GM12864 (cell line): ENCODE data around the gene PCK2.

Experiments
- DNase-seq: peaks from one replicate; pipeline ENCODE4 v3.0.0-alpha.2; 2011; ENCODE audit warnings: low read depth
- H3K4me3 ChIP-seq: 2 replicates; pipeline ENCODE4 v1.5.1; 2011; ENCODE audit warnings: mild to moderate bottlenecking, low read depth, low read length, control low read depth
- TF ChIP-seq, protein P1 (sequence below): IDR thresholded peaks from 2 replicates; pipeline ENCODE4 v1.5.1; 2011; ENCODE audit warnings: low read depth, mild to moderate bottlenecking, moderate library complexity, low read length, control low read depth, inconsistent platforms; ENCODE audit errors: missing control alignments

PCK2 gene

DNA sequence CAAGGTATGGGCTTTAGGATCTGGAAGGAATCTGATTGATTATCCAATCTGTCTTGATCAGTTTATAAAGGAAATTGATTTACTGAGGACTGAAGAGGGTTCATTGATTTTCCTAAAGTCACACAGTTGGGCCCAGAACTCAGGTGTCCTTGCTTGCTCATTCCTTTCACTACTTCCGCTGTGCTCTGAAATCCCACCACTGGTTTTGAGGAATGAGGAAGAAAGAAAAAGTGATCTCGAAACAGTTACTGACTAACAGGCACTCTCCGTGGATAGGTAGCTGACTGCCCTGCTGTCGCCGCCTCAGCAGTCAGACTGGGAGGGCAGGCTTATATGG is 36.2 kb downstream of the PCK2 start, which contains the start of gene FITM1:
FITM1 (plus strand) TSS at position 280 of the 337 bp plus-strand sequence. CDS start 905 bp downstream, outside the sequence.
- TF ChIP-seq, protein P1, sequence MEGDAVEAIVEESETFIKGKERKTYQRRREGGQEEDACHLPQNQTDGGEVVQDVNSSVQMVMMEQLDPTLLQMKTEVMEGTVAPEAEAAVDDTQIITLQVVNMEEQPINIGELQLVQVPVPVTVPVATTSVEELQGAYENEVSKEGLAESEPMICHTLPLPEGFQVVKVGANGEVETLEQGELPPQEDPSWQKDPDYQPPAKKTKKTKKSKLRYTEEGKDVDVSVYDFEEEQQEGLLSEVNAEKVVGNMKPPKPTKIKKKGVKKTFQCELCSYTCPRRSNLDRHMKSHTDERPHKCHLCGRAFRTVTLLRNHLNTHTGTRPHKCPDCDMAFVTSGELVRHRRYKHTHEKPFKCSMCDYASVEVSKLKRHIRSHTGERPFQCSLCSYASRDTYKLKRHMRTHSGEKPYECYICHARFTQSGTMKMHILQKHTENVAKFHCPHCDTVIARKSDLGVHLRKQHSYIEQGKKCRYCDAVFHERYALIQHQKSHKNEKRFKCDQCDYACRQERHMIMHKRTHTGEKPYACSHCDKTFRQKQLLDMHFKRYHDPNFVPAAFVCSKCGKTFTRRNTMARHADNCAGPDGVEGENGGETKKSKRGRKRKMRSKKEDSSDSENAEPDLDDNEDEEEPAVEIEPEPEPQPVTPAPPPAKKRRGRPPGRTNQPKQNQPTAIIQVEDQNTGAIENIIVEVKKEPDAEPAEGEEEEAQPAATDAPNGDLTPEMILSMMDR, result no peak
- DNase-seq, result no peak

DNA sequence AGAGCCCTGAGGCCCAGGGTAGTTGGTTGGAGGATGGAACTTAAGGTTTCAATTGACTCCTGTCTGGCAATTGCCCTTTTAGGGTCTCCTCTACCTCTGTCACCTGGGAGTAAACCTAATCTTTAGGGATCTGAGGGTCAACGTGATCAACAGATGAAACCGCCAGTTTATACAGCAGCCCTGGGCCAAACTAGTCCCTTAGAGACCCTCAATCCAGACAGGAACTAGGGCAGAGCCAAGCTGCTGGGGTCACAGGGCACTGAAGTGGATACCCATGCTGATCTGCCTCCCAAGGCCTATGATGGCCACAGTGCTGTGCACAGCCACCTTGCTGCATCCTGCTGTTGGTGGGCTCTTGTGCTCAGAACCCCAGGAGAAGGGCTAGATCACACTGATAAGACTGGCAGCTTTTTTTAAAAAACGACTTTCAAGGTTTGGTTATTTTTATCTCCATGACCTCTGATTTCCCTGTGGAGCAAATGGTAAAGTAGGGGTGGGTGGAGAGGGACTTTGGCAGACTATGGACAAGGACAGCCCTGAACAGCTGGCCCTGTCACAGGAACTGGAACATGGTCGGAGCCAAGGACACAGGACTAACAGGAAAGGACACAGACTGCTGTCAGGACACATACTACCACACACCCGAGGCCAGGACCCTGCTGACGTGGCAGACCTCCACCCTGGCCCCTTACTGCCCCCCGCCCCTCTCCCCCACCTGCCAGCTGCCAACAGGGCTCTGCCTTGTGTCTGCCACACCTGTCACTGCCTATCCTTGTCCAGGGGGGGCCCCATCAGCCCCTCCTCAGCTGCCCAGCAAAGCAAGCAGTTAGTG is 36.8 kb downstream of the PCK2 start:
- TF ChIP-seq, protein P1, result no peak
- no peak for DNase-seq

More for the DNA sequence above, 36.2 kb downstream of the PCK2 start, which contains the start of gene FITM1:
- no peak within 1 kb of the TSS for H3K4me3 ChIP-seq

DNA sequence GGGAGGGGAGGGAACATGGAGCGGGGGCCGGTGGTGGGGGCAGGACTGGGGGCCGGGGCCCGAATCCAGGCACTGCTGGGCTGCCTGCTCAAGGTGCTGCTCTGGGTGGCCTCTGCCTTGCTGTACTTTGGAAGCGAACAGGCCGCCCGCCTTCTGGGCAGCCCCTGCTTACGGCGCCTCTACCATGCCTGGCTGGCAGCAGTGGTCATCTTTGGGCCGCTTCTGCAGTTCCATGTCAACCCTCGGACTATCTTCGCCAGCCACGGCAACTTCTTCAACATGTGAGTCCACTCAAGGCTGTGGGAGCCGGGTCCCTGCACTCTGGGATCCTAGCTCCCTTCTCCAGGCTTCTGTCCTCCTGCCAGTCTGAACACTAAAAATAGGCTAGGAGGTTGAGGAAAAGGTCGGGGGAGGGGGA is 37.4 kb downstream of the PCK2 start:
- TF ChIP-seq, protein P1, result no peak
- DNase-seq, result no peak
- H3K4me3 ChIP-seq, result no peak overlapping the region

More for the DNA sequence above, 36.8 kb downstream of the PCK2 start:
- no peak overlapping the region for H3K4me3 ChIP-seq

DNA sequence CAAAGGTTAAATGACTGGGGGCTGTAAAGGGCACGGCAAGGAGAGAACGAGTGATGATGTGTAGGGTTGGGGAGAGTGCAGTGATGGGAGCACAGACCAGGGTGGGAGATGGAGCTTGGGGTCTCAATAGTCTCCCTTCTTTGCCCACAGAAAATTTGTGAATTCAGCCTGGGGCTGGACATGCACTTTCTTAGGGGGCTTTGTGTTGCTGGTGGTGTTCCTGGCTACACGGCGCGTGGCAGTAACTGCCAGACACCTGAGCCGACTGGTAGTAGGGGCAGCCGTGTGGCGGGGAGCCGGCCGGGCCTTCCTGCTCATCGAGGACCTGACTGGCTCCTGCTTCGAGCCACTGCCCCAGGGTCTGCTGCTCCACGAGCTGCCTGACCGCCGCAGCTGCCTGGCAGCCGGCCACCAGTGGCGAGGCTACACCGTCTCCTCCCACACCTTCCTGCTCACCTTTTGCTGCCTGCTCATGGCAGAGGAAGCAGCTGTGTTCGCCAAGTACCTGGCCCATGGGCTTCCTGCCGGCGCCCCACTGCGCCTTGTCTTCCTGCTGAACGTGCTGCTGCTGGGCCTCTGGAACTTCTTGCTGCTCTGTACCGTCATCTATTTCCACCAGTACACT is 38.1 kb downstream of the PCK2 start:
- no peak overlapping the region for H3K4me3 ChIP-seq
- no peak for DNase-seq
- TF ChIP-seq, protein P1, result no peak

DNA sequence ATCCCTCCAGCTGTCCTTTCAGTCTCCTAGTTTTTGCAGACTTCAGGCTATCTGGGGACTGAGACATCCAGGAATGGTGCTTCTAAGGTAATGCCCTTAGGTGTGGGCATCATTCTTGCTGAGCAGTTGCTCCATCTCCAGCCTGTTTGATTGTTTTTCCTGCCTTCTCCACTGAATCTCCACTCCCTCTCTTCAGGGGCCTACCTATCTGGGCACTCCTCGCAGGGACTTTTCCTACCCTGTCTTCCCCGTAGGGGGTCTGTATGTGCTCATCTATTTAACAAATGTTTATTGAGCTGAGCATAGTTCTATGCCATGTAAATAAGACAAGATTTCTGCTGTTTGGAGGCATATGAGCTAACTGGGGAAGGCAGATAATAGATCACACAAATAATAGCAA is 38.9 kb downstream of the PCK2 start:
- no peak overlapping the region for H3K4me3 ChIP-seq
- TF ChIP-seq, protein P1, result no peak
- DNase-seq, result no peak

DNA sequence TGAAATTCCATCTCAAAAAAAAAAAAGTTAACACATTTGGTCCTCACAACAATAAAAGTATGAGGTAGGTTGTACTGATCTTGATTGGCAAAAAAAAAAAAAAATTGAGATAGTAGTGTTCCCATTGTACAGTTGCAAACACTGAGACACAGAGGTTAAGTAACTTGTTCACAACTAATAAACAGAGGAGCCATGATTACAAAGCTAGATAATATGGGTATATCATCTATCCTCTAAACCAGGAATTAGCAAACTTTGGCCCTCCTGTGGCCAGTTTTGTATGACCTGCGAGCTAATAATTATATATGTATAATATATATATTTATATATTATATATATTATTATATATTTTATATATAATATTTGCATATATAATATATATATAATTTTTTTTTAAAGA is 39.6 kb downstream of the PCK2 start:
- DNase-seq, result no peak
- H3K4me3 ChIP-seq, result no peak overlapping the region
- TF ChIP-seq, protein P1, result no peak

DNA sequence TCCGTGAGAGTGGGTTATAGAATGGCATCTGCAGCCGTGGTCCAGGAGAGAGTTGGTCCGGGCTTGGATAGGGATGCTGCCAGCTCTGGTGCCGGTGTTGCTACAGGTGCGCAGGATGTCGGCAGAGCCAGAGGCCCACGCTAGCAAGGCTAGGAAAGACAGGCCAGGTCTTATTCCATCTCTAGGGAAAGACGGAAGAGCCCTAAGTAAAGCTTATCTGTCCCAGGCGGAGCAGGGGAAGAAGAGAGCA is 41.4 kb downstream of the PCK2 start:
- TF ChIP-seq, protein P1, result no peak
- peak overlapping the region; percentile 95 for H3K4me3 ChIP-seq
- no peak for DNase-seq
